ENCODE results near the gene VTA1. TPM values are rescaled to one million over a fixed set of nuclear protein-coding genes. Genes with fewer than 3 reads are reported as not detected.

The VTA1 gene
- total and polyA plus RNA-seq, 2 of the 8 experiments (the other 6 are each of a cell fraction or from before 2014, with no cell fraction given), result 63.6 to 67.0 TPM

DNA sequence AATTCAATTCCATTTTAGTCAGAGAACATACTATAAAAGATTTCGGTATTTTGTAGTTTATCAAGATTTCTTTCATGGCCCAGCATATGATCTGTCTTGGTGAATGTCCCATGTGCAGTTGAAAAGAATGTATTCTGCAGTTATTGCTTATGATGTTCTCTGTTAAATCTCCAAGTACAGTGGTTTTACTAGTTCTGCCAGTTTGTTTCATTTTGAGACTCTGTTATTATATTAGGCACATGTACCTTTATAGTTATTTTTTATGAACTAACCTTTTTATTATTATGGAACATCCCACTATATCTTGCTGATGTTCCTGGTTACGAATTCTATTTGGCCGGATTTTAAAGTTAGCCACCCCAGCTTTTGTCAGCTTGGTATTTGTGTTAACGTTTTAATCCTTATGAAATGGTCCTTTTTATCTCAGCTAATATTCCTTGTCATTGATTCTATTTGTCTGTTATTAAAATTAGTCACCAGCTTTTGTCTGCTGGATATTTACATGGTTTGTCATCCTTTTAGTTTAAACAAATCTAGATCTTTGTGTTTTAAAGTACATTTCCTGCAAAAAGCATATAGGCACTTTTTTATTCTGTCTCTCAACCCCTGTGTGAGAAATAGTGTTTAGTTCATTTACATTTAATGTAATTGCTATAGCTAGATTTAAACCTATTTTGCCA, 48.9 kb downstream of the VTA1 start:
- Histone ChIP-seq H3K27me3 (replicated peaks in 1 of 4; ENCODE audit: control insufficient read depth in 3 of 4, extremely low read depth in 1 of 4, insufficient read depth in 3 of 4, low read length in 3 of 4) (peaks cover 0 to 1% (median 0%) of the 10 kb centered on the region in 4 experiments; a peak in 1 of 7 replicates), H4K8ac (ENCODE audit: extremely low read depth, insufficient read depth, low read length) (no peak overlapping the region), H3K14ac (ENCODE audit: insufficient read length) (no peak overlapping the region), H3K4me2 (ENCODE audit: insufficient read depth in 1 of 2, low read depth in 2 of 2, low read length in 2 of 2) (no peak overlapping the region), H2BK12ac (ENCODE audit: low read depth, low read length) (no peak overlapping the region), H3K18ac (ENCODE audit: extremely low read depth, low read length) (no peak overlapping the region), H3K56ac (replicated peaks; ENCODE audit: insufficient read length, low read depth, low read length) (no peak overlapping the region), H4K20me1 (replicated peaks in 1 of 2; ENCODE audit: control insufficient read depth in 1 of 2, insufficient read depth in 2 of 2, low read length in 2 of 2) (no peaks in the 10 kb centered on the region), H2BK15ac (ENCODE audit: low read length) (no peak overlapping the region), H3K9ac (replicated peaks in 1 of 4; ENCODE audit: extremely low read depth in 1 of 4, low read depth in 3 of 4, low read length in 3 of 4) (no peak overlapping the region), H3K4me3 (ENCODE audit: extremely low read depth in 1 of 4, insufficient read depth in 2 of 4, low read depth in 3 of 4, low read length in 4 of 4) (no peak overlapping the region), H2AK5ac (ENCODE audit: low read depth, low read length) (no peak overlapping the region), H3K4me1 (replicated peaks in 1 of 4; ENCODE audit: control insufficient read depth in 3 of 4, insufficient read depth in 4 of 4, low read length in 3 of 4) (no peaks in the 10 kb centered on the region), H4K5ac (ENCODE audit: insufficient read length, low read depth, low read length) (no peak overlapping the region), H2AFZ (ENCODE audit: low read length) (no peak overlapping the region), H2BK20ac (ENCODE audit: low read length) (no peak overlapping the region), H4K91ac (replicated peaks; ENCODE audit: insufficient read length, low read length) (no peak overlapping the region), H3K23ac (ENCODE audit: insufficient read length) (no peak overlapping the region), H3K79me1 (ENCODE audit: low read depth, low read length) (no peaks in the 10 kb centered on the region), H3K23me2 (ENCODE audit: low read depth, low read length) (no peaks in the 10 kb centered on the region), H2BK120ac (replicated peaks; ENCODE audit: low read depth, low read length) (no peak overlapping the region), H3K79me2 (ENCODE audit: control insufficient read depth in 1 of 2, insufficient read depth in 2 of 2, low read length in 2 of 2) (peaks cover 0 to 7% of the 10 kb centered on the region in 2 experiments; a peak in 1 of 4 replicates), H3K27ac (ENCODE audit: low read depth, low read length) (no peak overlapping the region), H2BK5ac (ENCODE audit: low read depth, low read length) (no peak overlapping the region), H3K9me3 (ENCODE audit: insufficient read depth in 2 of 2, low read depth in 1 of 2, low read length in 1 of 2) (no peaks in the 10 kb centered on the region), H3K36me3 (ENCODE audit: control insufficient read depth in 2 of 4, insufficient read depth in 4 of 4, low read length in 3 of 4) (peaks cover 0 to 16% (median 0%) of the 10 kb centered on the region in 4 experiments; a peak in 2 of 8 replicates), H3K4ac (replicated peaks; ENCODE audit: insufficient read length, low read depth, low read length) (no peak overlapping the region)
- WGBS, 2 experiments (ENCODE audit: extremely low coverage in 1 of 2, insufficient coverage in 1 of 2, insufficient read length in 1 of 2, insufficient replicate concordance in 2 of 2, low coverage in 1 of 2, low lambda C conversion rate in 2 of 2, missing lambda C conversion rate in 1 of 2), result 93% methylated on average over 4 of the region's 4 CpGs; no CpG with 5 or more reads in 1 of the 2 experiments
- TF ChIP-seq SUZ12 (IDR thresholded peaks at IDR 0.05; ENCODE audit: low read length), result no peak
- TF ChIP-seq JUN (IDR thresholded peaks at IDR 0.05; ENCODE audit: low read depth, low read length), result no peak
- no peak for TF ChIP-seq TAF7 (optimal IDR thresholded peaks at IDR 0.05; ENCODE audit: borderline replicate concordance, low read depth, low read length)
- no peak for TF ChIP-seq RXRA (IDR thresholded peaks at IDR 0.05; ENCODE audit: insufficient read depth, low read depth, low read length)
- TF ChIP-seq CHD1 (IDR thresholded peaks at IDR 0.05; ENCODE audit: low read depth, low read length), result no peak
- TF ChIP-seq, protein P1, sequence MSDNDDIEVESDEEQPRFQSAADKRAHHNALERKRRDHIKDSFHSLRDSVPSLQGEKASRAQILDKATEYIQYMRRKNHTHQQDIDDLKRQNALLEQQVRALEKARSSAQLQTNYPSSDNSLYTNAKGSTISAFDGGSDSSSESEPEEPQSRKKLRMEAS (IDR thresholded peaks at IDR 0.05), result no peak
- TF ChIP-seq BRCA1 (IDR thresholded peaks at IDR 0.05; ENCODE audit: low read depth, low read length), result no peak
- TF ChIP-seq BACH1 (IDR thresholded peaks at IDR 0.05; ENCODE audit: low read length), result no peak
- TF ChIP-seq CBX5 (IDR thresholded peaks at IDR 0.05; ENCODE audit: low read depth, low read length), result no peak
- no peak for TF ChIP-seq FOSL1 (IDR thresholded peaks at IDR 0.05; ENCODE audit: insufficient read depth, low read depth, low read length)
- DNase-seq (ENCODE audit: low read depth in 1 of 2, low spot score in 2 of 2) (no peak), FAIRE-seq (no peak)
- ChIA-PET CTCF (ENCODE audit: partially characterized antibody) (interaction anchor here (0.6 to 4.4 kb wide), 9 partner anchors 9 to 128 kb away, joined by 3 to 35 read pairs (median 6); partner anchors contain the start of gene VTA1), POLR2A (ENCODE audit: partially characterized antibody) (no interaction called here)

Data from H1 (cell line).